D721Med (cell line): ENCODE data around the gene FBXO48.

Experiments
- DNase-seq: peaks from one replicate; pipeline ENCODE4 v3.0.0; 2011; ENCODE audit warnings: low spot score; ENCODE audit not compliant: insufficient read length
- FAIRE-seq: peaks from 2 replicates; lab custom pipeline; 2011; peaks lifted over from hg19 to GRCh38; lab: Jason Lieb, UNC
- CTCF ChIP-seq: IDR thresholded peaks from 2 replicates; pipeline ENCODE4 v1.5.1; 2012; ENCODE audit warnings: mild to moderate bottlenecking, control low read depth; ENCODE audit not compliant: insufficient read depth; ENCODE audit errors: missing control alignments

FBXO48 gene

GRCh38 chr2:68438455-68439303 is 28.4 kb downstream of the FBXO48 start:
- FAIRE-seq (no peak), DNase-seq (no peak)
- TF ChIP-seq CTCF, result no peak

GRCh38 chr2:68436270-68436669 is 30.8 kb downstream of the FBXO48 start:
- FAIRE-seq (no peak), DNase-seq (no peak)
- no peak for TF ChIP-seq CTCF

DNA sequence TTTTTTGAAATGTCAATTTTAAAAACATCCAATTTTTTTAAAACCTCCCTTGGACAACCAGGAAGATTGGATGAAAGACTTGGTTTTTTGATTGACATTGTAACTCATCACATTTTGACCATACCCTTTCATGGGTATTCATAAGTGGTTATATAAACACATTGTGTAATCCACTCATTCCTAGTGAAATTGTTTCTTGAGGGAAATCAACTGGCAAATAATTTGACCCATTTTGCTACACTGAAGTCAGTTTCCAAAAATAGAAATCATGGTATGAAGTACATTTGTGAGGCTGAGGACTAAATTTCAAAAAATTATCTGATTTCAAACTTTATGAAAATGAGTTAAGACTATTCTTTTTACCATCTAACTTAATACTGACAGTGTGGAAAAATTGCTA is 31.5 kb downstream of the FBXO48 start:
- DNase-seq (no peak), FAIRE-seq (no peak)
- no peak for TF ChIP-seq CTCF

DNA sequence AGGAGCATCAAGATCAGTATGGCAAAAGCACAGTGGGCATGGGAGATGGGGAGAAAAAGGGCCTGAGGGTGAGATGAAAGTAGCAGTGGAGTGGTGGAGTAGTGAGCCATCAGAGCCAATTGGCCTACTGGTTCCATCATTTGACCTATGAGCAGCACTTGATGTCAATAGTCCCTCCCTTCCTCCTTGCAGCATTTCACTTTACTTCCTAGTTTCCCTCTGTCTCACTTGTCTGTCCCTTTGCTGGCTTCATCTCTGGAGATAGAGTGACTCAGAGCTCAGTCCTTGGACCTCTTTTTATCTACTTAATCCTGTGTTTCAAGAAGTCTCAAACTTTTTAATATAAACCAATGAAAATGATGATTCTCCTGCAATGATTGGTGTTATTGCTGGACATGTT is 32.1 kb downstream of the FBXO48 start:
- DNase-seq (no peak), FAIRE-seq (no peak)
- TF ChIP-seq CTCF, result no peak

- no peak for DNase-seq
- no peak for FAIRE-seq
- TF ChIP-seq CTCF, result no peak
Observed at GRCh38 chr2:68432696-68433658, 34.1 kb downstream of the FBXO48 start.

DNA sequence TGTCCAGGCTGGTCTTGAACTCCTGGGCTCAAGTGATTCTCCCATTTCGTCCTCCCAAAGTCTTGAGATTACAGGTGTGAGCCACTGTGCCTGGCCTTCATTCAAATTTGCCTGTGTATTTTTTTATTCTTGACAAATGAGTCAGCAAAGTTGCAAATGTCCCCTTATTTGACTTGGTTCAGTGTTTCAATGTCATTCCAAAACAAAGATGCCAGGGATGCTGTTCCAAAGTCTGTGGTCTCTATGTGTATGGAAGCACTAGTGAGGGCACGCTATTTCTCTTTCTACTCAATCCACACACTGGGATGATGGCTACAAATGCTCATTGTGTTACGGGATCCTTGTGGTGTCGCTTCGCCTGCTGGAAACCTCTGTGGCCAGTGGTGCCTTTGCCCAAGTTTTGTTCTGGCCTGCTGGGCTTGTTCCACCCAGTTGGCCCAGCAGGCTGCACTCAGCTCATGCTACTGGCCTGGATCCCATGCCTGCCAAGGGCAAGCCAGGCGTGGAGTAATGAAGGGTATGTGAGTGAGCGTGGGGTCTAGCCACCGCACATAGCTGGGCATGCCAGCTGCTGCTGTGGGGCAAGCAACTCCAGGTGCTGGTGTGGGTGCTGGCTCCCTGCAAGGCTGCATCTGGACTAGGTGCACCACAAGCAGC is 35.6 kb downstream of the FBXO48 start:
- TF ChIP-seq CTCF, result no peak
- DNase-seq (no peak), FAIRE-seq (no peak)
